PC-3 (cell line): Measurements from ENCODE around the gene TTC24.

Source experiments
- CTCF ChIP-seq: fragments of 300-600 bp; sonication (generic); conservative IDR thresholded peaks from 2 replicates; pipeline ENCODE4 v1.5.1; 2017; ENCODE audit warnings: antibody characterized with exemption, low read depth, mild to moderate bottlenecking, low read length
- EZH2 ChIP-seq: fragments of 300-600 bp; sonication (generic); IDR thresholded peaks from one replicate; pipeline ENCODE4 v1.6.1; 2017; ENCODE audit warnings: antibody characterized with exemption, mild to moderate bottlenecking, low read length; ENCODE audit not compliant: unreplicated experiment
- EZH2phosphoT487 ChIP-seq: fragments of 300-600 bp; sonication (generic); IDR thresholded peaks from 2 replicates; pipeline ENCODE4 v1.6.1; 2018; ENCODE audit warnings: mild to moderate bottlenecking, antibody characterized with exemption, low read length, borderline replicate concordance

DNA sequence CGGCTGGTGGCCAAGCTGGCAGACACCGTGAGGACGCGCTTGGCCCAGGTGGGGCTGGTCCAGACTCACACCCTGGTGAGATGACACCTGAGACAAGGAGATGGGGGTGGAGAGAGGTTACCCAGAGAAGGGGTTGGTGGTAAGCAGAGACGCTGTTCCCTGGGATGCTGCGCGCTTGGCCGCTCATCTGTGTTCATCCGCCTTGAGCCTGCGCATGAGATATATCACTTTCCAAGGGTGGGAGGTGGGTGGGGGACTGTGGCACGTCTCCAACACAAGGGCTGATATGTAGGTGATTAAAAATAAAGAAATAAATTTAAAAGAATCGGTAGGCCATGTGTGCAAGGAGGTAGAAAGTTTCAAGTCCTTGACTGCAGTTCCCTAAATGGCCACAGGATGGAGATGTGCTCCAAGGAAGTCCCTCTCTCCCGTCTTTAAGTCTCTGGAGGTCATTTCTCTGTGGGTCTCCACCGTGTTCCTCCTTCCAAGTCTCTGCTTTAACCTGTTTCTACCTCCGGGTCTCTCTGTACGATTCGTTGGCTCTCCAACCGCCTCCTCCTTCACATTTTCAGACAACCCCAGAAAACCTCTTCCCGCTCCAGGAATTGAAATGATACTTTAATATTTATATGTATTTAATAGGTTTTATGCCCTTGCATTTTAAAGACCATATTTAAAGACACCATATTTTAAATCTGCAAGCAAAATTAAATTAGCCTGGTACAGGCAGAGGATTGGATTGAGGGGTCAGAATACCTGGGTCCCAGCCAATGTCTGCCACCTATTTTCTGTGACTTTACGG, 4.5 kb downstream of the TTC24 start:
- TF ChIP-seq EZH2 (no peak), CTCF (peak; percentile 88), EZH2phosphoT487 (no peak)
